ENCODE measurements around the gene YWHAG.
"Not testable (repeated sequence)": the region's sequence is repeated elsewhere in the genome, so short reads cannot be mapped to it uniquely, and the experiment has no call there.

Gene YWHAG

DNA sequence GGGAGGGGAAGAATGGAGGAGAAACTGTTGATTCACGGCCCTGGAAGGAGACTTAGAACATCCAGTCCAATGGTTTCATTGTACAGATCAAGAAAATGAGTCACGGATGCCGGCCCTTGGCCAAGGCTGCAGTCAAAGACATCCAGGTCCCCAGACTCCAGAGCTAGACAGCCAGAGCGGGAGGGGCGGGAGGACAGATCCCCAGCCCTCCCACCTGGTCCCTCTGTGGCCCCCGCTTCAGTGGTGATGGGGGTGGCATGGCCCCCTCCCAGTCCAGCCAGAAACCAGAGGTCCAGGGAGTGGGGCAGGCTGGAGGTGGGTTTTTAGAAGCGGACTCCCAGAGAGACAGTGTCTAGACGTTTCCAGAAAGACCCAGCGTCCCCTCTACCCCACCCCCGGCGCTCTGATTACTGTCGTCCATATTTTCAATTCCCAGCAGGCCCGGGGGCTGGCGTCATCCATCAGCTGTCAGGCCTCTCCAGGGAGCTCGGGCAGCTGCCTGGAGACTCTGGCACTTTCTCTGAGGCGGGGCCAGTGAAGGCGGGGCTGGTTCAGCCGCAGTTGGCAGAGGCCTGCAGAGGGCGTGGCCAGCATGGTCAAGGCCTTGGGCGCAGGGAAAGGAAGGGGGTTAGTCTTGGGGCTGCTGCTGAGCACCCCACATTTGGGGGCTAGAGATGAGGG lies 64.3 kb downstream of the YWHAG start:
- no peak for DNase-seq (ENCODE audit: low read depth)

DNA sequence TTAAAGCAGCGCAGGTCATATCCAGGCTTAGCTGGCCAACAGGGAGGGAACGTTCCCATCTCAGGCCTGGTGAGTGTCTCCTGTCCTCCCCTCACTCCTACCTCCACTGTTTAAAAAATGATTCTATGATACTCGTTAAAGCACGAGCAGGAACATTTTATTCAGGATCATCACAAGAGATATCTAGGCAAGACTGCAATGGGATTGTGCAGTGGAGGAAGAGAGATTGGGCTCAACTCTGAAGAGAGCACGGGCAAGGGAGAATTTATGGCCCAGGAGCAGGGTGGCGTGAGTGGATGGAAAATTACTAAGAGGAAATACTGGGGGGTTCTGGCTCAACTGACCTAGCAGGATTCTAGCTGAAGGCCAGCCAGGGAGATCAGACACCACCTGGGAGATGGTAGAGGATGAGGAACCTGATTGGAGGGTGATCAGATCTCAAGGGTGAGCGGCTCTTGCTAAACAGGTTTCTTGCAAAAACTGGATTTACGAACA lies 65.3 kb downstream of the YWHAG start:
- no peak for DNase-seq (ENCODE audit: low read depth)

DNA sequence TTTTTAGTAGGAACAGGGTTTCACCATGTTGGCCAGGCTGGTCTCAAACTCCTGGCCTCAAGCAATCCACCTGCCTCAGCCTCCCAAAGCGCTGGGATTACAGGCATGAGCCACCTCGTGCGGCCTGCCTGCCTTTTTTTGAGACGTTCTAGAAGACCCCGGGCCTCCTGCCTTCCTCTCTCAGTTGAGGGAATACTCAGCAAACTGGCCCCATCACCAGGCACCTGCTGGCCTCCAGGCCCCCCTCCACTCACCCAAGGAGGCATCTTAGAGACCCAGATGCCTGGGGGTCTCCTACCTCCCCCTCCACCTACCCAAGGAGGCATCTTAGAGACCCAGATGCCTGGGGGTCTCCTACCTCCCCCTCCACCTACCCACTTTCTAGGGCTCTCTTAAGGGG lies 65.9 kb downstream of the YWHAG start:
- not testable (repeated sequence) for DNase-seq (ENCODE audit: low read depth)

DNA sequence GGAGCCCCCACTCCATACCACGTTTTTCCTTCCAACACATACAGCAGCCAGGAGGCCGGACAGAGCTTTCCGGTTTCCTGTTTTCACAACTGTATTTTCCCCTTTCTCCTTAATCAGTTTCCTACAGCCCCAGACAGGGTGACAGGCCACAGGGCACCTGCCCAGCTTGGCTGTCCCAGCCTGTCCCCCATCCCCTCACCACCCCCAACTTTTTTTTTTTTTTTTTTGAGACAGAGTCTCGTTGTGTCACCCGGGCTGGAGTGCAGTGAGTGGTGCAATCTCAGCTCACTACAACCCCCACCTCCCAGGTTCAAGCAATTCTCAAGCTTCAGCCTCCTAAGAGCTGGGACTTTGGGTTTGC lies 66.6 kb downstream of the YWHAG start:
- no peak for DNase-seq (ENCODE audit: low read depth)

DNA sequence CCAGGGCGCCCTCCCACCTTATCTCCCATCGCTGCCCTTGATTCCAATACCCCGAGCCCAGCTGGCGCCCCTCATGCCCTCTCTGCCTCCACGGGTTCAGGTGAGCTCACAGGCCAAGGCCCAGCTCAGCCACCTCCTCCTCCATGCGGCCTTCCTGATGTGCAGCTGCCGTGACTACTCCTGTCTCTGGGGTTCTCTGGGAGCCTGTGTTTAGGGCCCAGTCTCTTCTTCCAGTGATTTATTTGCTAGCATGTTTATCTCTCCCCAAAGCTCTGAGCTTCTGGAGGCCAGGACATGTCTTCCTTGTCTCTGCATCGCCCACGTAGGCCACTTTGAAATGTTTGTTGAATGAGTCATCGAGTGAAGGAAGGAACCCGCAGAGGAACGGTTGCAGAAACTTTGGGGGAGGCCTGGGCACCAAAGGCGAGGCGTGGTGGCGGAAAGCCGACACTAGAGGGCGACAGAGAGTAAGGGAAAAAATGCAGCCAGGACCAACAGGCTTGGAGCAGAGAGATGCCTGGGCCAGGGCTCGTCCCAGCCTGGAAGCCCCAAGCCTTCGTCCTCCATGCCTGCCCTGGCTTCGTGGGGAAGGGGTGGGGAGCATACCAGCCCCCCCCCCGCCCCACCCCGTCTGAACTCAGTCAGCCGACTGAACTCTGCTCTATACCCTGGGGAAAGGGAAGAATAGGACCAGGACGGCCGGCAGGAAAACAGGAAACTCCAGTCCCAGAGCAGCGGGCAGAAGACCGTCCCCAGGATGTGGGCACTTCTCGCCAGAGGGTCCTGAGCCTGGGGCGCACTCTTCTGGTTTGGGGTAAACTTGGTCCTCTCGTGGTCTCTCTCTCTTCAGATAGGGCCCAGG lies 67.2 kb downstream of the YWHAG start:
- DNase-seq (ENCODE audit: low read depth) = peak; percentile 77

DNA sequence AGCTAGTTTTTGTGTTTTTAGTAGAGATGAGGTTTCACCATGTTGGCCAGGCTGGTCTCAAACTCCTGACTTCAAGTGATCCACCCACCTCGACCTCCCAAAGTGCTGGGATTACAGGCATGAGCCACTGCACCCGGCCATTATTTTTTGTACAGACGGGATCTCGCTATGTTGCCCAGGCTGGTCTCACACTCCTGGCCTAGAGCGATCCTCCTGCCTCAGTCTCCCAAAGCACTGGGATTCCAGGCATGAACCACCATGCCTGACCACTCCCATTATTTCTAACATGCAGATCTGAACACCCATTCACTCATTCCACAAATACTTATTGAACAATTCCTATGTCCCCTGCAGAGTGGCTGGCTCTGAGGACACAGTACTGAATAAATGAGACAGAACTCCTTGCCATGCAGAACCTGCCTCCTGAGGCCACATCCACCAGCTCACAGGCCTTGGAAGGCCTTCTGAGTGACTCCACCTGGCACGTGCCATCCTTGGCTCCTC lies 67.9 kb downstream of the YWHAG start:
- not testable (repeated sequence) for DNase-seq (ENCODE audit: low read depth)

DNA sequence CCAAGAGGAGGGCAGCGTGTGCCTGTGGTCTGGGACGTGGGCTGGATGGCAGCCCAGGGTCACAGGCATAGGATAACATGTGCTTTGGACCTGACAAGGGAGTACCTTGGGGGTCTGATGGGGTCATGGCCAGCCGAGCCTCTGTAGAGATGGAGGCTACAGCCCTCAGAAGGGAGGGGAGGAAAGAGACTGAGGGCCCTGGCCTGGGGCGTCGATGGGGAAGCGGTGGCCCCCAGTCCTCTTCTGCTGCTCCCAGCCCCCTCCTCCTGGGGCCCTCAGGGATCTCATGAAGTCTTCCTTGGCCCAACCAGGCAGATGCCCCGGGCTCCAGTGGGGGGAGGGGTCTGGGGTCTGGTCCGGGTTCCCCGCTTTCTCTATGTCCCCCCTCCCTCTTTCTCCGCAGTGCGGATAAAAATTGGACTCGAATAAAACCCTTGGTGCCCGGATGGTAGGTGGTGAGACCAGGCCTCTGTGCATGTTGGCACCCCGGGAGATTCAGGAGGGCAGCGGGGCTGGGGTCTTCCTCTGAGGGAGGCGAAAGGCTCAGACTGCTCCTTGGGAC lies 71.9 kb downstream of the YWHAG start:
- DNase-seq (ENCODE audit: low read depth) = no peak

DNA sequence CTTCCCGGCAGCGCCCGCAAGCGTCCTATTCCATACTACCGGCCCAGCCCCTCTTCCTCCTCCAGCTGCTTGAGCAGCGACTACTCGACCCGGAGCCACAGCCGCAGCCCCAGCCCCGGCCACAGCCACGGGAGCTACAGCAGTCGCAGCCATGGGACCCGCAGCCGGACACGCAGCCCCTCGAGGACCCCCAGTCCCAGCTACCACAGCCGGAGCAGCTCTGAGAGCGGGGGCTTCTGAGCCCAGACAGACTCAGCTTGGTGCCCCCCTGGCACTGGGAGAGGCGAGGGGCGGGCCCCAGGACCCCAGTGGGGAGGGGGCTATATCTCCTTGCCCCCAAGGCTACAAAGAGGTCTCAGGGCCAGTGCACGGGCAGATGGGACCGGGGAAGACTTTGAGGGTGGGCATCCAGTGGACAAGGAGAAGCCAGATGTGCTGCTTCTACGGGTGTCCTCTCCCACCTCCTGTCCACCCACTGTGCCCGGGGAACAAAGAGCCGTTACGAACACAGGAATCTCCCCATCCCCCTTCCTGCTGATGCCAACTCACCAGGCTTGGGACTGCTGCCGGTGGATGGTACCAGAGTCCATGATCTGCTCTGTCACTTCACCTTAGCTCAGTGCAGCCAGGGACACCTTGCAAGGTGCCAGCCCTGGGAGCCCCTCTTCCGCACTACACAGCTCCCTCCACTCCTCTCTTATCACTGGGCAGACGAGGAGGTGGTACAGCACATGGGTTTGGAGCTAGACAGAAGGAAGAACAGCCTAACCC lies 73.0 kb downstream of the YWHAG start:
- DNase-seq (ENCODE audit: low read depth) = no peak

DNA sequence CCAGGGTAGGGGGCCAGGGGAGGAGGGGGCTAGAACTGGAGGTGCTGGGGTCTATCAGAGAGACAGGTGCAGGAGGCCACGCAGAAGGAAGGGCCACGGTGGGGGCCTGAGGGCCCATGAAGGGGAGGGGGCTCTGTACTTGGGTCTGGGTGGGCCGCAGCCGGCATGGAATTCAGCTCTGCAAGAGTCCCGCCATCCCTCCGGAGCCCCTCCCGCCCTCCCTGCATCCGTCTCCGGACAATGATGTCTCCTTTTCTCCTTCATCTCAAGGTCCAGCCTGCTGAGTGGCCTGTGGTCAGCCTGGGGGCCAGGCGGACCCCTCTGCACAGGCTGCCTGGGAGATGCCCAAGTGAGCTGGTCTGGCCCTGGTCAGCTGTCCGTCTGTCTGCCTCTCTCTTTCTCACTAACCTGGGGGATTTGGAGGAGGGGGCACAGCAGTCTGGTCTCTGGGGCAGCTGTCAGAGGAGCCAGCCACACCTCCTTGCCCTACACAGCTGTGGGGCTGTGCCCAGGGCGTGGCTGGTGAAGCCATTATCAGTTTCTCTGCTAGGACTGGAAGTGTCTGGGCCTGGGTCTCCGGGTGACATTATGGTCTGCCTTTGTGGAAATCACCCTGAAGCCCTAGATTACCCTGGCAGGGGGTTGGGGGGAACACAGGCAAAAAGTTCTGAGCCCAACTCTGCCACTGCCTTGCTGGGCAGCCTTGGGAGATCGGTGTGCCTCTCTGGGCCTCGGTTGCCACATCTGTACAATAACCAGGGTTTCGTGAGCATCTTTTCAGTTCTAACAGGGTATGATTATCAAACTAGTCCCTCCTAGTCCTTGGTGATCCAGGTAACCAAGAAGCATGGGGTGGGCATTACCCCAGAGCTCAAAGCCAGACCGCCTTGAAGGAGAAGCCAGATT lies 75.3 kb downstream of the YWHAG start:
- DNase-seq (ENCODE audit: low read depth) = no peak

DNA sequence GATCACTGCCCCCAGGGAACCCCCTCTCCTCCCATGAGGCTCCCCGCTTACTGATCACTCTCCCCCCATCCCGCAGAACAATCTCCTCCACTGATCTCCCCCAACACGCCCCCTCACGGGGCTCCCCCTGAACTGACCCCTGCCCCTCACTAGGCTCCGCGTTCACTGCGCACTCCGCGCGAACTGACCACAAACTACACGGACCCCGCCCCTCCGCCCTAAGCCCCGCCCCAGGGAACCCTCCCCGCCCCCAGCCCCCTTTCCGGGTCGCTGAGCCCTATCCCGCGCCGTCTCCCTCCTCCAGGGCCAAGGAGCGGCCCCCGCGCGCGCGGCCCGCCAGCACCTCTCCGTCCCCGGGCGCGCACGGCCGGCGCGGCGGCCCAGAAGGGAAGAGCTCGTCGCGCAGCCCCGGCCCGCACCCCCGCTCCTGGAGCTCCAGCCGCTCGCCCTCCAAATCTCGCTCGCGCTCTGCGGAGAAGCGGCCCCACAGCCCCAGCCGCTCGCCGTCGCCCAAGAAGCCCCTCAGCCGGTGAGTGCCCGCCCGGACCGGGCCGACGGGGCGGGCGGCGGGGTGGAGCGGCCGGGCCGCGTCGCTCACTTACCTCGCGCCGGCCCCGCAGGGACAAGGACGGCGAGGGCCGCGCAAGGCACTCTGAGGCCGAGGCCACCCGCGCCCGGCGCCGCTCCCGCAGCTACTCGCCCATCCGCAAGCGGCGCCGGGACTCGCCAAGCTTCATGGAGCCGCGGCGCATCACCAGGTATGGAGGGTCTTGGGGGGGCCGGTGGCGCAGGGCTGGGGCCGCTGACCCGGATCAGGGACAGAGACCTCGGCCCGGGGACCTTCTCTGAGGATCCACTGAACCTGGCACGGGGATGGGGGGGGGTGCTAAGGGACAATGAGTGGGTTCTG lies 76.2 kb downstream of the YWHAG start:
- DNase-seq (ENCODE audit: low read depth) = no peak

DNA sequence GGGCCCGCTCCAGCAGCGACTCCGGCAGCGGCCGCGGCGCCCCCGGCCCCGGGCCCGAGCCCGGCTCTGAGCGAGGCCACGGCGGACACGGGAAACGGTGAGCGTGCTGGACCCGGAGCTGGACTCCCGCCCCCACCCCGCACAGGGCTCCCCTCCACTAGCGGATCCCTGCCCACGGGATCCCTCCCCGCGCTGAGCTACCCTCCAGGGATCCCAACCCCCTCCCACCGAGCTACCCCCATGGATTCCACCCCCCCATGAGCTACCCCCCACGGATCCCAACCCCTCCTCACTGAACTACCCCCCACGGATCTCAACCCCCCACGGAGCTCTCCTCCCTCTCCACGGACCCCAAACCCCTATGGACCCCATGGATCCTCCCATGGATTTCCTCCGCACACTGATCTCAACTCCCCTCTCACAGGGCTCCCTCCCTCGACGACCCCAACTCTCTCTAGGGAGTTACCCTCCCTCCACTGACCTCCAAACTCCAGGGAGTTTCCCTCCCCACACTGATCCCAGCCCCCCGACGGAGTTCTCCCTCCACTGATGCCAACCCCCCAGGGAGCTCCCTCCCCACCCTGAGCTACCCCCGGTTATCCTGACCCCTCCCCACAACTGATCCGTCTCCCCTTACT lies 77.0 kb downstream of the YWHAG start:
- DNase-seq (ENCODE audit: low read depth) = no peak

DNA sequence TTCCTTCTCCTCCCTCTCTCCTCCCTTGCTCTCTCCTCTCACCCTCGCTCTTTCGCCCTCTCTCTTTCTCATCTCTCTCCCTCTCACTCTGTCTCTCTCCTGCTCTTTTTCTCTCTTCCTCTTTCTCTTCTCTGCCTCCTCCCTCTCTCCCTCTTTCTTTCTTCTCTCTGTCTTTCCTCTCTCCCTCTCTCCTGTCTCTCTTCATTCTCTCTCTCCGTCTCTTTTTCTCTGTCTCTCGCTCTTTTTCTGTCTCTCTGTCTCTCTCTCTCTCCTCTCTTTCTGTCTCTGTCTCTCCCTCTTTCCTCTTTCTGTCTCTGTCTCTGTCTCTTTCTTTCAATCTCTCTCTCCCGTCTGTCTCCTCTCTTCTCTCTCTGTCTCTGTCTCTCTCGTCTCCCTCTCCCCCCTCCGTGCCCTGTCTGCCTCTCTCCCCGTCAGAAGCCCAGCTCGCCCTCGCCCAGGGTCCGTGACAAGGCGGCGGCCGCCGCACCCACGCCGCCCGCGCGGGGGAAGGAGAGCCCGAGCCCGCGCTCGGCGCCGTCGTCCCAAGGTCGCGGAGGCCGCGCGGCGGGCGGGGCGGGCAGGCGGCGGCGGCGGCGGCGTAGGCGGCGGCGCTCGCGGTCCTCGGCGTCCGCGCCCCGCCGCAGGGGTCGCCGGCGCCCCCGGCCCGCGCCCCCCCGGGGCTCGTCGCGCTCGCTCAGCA lies 77.6 kb downstream of the YWHAG start:
- DNase-seq (ENCODE audit: low read depth) = no peak

DNA sequence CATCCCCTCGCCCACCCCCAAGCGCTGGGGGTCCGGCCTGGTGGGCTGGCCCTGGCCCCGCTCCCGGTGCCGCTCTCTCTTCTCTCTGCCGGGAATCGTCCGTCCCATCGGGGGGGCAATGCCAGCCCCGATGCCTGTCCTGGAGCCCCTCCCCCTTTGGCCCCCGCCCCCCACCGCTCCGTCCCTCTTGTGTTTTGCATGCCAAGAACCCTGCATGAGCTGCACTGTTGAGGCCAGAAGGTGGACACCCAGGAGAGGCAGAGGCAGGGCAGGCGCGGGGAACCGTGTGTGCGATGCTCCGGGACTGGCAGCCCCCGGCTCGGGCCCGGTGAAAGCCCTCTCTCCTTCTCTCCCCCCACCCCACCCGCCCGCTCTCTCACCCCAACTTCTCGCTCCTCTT lies 78.4 kb downstream of the YWHAG start:
- DNase-seq (ENCODE audit: low read depth) = no peak

DNA sequence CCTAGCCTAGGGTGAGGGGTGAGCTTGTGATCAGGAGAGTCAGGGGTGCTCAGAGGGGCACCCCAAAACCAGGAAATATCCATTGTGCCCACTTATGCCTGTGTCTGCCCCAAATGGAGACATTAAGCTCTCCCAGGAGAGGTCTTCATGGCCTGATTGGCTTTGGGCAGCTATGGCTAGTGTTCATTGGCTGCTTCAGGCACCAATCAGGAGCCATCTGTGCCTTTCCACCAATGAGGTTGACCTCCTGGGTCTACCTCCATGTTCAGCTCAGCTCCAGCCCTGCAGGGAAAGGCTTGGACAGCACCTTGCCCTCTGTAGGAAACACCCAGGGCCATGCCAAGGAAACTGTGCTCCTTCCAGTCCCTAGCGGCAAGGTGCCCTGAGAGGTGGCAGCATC lies 80.3 kb downstream of the YWHAG start:
- DNase-seq (ENCODE audit: low read depth) = no peak

All from stimulated activated CD8-positive, alpha-beta memory T cell treated with anti-CD3 and anti-CD28 coated beads, Interleukin-15, amount 100 ng/mL, for 24 hours (primary cell).